Activated CD4-positive, alpha-beta T cell treated with anti-CD3 and anti-CD28 coated beads for 24 hours (primary cell): ENCODE results near the gene TBC1D19.

ENCODE experiments used
- DNase-seq, 2 donors: peaks; one replicate each; pipeline ENCODE4 v3.0.0-alpha.2; 2020; ENCODE audit warnings: low read depth in 2 of 2

Gene TBC1D19

DNA sequence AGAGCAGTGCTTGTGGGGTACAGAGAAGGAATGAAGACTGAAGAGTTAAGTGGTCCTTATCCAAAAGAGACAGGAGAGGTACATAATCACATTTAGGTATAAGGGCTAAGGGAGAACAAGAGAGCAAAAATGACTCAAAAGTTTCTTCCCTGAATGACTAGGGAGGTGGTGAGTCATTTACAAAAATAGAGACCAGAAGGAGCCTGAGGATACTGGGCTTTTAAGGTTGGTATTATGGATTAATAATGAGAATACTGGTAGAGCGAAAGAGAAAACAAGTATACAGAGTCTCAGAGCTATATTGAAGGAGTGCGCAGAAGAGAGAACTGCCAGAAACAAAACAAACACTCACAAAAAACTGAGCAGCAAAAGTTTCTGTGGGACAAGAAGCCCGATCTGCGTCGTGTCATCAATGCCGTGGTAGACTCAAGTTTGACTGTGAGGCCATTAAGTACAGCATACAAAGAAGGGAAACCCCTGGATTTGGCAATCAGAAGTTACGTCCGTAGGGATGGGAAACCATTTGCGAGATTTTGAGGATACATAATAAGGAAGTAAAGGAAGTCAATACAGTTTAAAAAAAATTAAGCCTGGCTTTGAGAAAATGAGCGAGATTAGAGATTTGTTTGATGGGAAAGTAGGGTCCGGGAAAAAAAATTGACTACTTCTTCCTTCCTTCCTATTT, 147.6 kb downstream of the TBC1D19 start:
- DNase-seq = no peak

DNA sequence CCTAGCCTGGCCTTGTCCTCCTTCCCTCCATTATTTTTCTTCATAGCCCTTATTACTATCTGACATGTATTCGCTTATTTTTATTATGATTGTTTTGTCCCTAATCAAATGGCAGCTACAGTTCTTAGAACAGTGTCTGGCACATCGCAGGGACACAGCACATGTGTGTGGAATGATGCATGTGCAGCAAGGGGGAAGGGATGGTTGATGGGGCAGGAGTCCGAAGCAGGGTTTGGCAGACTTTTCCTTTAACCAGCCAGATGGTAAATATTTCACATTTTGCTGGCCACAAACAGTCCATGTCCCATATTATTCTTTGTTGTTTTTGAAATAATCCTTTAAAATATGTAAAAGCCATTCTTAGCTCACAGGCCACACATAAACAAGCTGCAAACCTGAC, 148.5 kb downstream of the TBC1D19 start:
- DNase-seq = no peak

DNA sequence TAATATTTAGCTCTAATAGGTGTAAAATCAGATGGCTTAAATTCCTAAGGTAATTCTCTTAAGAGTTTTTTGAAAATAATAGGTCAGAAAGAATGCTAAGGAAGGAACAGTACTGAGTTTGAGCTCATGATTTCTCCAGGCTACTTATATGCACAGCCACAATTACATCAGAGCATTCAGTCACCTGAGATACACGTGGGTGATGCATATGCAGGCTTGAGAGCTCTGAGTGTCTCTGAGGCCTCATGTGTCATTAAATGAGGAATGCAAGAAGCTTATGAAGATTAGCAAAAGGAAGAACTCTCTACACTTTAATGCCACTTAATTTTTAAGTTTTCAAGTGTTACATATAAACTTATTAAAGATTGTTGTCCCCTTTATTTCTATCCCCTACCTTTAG, 152.7 kb downstream of the TBC1D19 start:
- DNase-seq = no peak

- no peak for DNase-seq
Measured at GRCh38 chr4:26737385-26737784, 153.5 kb downstream of the TBC1D19 start.

- no peak for DNase-seq
Measured at GRCh38 chr4:26741491-26741871, 157.6 kb downstream of the TBC1D19 start.

- DNase-seq = no peak
Measured at GRCh38 chr4:26746802-26747213, 162.9 kb downstream of the TBC1D19 start.

DNA sequence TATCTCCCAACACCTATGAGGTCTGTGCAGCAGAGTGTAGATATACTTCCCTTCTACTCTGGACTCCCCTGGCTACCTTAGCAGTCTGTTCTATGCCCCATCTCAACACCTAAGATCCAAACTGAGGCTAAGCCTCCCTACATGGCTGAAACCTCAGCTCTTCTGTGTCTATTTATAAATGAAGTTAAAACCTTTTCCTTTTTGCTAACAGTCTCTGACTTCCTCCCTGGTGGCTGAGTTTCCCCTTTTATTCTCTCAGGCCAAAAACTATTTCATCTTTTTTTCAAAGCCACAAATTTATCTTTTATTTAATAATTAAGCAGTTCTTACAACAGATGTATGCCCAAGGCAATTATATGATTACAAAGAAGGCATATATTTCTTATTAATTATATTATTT, 164.9 kb downstream of the TBC1D19 start:
- no peak for DNase-seq

GRCh38 chr4:26749867-26750266, 166.0 kb downstream of the TBC1D19 start:
- no peak for DNase-seq

DNA sequence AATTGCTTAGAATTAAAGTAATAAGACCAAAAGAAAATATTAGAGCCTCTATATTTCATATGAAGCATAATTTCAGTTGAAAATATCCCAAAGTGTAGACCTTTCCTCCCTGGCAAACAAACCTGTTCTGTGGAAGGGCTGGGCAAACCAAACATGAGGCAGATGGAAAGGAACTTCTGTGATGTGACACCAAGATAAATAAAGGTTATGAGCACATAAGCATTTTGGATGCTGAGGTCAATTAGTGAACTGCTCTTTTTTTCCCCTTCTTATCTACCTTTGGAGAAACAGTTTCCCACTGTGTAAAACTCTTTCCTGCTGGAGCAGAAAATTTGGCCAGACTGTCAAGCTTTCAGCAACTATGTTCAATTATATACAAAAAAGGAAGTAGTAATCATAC, 167.1 kb downstream of the TBC1D19 start:
- DNase-seq = no peak

- no peak for DNase-seq
Measured at GRCh38 chr4:26751838-26752237, 168.0 kb downstream of the TBC1D19 start.

- DNase-seq = no peak
Measured at GRCh38 chr4:26753187-26753586, 169.3 kb downstream of the TBC1D19 start.

GRCh38 chr4:26753617-26754016, 169.7 kb downstream of the TBC1D19 start:
- DNase-seq = no peak

DNA sequence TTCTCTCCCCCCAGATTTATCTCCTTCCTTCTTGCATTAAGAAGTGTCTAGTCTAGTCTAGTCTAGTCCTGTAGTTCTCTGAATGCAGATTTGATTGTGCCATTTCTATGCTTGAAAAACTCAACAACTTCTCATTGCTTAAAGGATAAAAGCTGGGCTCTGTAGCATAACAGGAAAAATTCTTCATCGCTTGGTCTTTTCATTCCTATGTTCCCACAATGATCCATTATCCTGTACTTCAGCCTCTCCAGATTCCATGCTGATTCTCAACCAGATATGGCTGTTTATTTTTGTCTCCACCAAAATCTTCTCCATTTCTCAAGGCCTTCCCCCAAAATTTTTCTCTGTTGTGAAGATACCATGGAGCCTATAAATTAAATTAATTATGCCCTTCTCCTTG, 173.9 kb downstream of the TBC1D19 start:
- DNase-seq = no peak

- DNase-seq = no peak
Measured at GRCh38 chr4:26758899-26759298, 175.0 kb downstream of the TBC1D19 start.

DNA sequence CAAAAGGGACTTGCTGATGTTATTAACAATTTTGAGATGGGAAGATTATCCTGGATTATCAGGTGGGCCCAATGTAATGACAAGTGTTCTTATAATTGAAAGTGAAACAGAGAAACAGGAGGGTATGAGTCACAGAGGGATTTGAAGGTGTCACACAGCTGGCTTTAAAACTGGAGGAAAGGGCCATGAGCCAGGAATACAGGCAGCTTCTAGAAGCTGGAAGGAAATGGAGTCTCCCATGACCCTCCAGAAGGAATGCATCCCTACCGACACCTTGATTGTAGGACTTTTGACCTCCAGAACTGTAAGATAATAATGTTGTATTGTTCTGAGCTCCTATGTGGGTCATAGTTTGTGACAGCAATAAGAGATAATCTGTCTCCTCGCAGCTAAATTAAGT, 178.8 kb downstream of the TBC1D19 start:
- no peak for DNase-seq

- no peak for DNase-seq
Measured at GRCh38 chr4:26763063-26763462, 179.2 kb downstream of the TBC1D19 start.

GRCh38 chr4:26763648-26764047, 179.8 kb downstream of the TBC1D19 start:
- DNase-seq = no peak

- DNase-seq = no peak
Measured at GRCh38 chr4:26764231-26764630, 180.3 kb downstream of the TBC1D19 start.

GRCh38 chr4:26765515-26765914, 181.6 kb downstream of the TBC1D19 start:
- no peak for DNase-seq

DNA sequence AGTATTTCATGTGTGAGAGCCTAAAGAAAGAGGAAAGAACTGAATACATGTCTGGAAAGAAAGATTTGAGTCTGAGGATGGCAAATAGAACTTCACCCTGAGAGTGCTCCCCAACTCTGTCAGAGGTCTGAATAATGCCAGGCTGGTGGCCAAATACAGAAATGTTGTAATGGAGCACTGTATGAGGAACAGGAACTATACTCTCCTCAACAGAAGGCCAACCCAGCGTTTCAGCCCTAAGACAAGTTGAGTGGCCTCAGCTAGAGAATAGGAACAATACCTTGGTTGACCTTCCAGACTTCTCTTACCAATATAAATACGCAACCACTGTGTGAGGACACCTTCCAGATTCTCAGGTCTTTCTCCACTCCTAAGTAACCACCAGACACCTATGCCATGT, 182.3 kb downstream of the TBC1D19 start:
- DNase-seq = no peak

- DNase-seq = no peak
Measured at GRCh38 chr4:26772096-26772873, 188.4 kb downstream of the TBC1D19 start.

DNA sequence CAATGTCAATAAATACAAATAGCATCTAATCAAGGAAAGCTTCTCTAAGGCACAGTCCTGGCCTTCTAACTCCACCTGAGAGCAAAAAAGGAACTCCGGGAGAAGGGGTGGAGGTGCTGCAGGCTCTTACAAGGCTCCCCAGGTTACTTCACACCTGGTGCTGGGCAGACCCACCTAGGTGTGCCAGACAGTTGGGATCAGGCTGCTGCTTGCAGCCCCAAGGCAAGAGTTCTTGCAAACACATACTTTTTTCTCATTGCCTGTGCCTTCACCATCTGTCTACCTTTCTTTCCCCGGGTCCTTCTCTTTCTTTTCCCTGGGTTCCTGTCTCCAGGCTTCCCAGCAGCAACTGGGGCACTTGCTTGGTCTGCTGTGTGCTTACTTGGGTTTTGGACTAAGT, 195.3 kb downstream of the TBC1D19 start:
- no peak for DNase-seq

DNA sequence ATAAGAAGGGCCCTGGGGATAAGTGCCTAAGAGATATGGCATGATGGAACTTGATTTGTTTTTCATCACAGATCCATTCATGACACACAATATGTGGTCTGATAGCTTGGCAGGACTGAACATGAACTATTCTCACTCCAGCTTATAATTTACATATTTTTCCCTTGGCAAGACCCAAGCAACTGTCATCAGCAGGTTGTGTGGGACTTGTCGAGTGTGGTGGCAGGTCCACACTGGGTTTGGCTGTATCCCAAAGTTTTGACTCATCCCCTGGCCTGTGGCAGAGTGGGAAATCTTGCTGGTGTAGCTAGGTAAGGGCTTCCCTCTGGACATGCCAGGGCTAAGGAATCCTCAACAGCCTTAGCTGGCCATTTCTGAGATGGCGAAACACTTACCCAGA, 195.8 kb downstream of the TBC1D19 start:
- no peak for DNase-seq

- DNase-seq = no peak
Measured at GRCh38 chr4:26780539-26780938, 196.7 kb downstream of the TBC1D19 start.
